Kidney capillary endothelial cell (primary cell): Measurements from ENCODE around the gene PIAS4.

Experiments used
- DNase-seq: peaks from one replicate; pipeline ENCODE4 v3.0.0-alpha.2; 2018; ENCODE audit warnings: low spot score

Gene PIAS4

GRCh38 chr19:3977242-3978143, 30.0 kb upstream of the PIAS4 start:
- DNase-seq, result no peak

GRCh38 chr19:3978145-3978544, 29.4 kb upstream of the PIAS4 start:
- DNase-seq, result no peak

- DNase-seq, result no peak
Observed at GRCh38 chr19:3979289-3979673, 28.3 kb upstream of the PIAS4 start.

- no peak for DNase-seq
Observed at GRCh38 chr19:3979674-3980352, 27.7 kb upstream of the PIAS4 start.

GRCh38 chr19:3980353-3981251, 26.9 kb upstream of the PIAS4 start:
- no peak for DNase-seq

GRCh38 chr19:3981373-3981735, 26.2 kb upstream of the PIAS4 start:
- DNase-seq, result no peak

GRCh38 chr19:3981736-3982681, 25.5 kb upstream of the PIAS4 start:
- DNase-seq, result no peak

GRCh38 chr19:3982701-3983541, 24.6 kb upstream of the PIAS4 start:
- no peak for DNase-seq

GRCh38 chr19:3983542-3983914, 24.0 kb upstream of the PIAS4 start:
- DNase-seq, result no peak

GRCh38 chr19:3983936-3984583, 23.5 kb upstream of the PIAS4 start:
- DNase-seq, result no peak

- DNase-seq, result no peak
Observed at GRCh38 chr19:3984584-3984907, 23.0 kb upstream of the PIAS4 start.

GRCh38 chr19:3984908-3985642, 22.5 kb upstream of the PIAS4 start, which contains the start of gene EEF2:
Gene EEF2 (minus strand): TSS chr19:3985463. CDS start chr19:3985380, 83 bp downstream.
- DNase-seq, result peak; percentile 89

- DNase-seq, result no peak
Observed at GRCh38 chr19:3985643-3986259, 21.8 kb upstream of the PIAS4 start.

- peak; percentile 71 for DNase-seq
Observed at GRCh38 chr19:3986260-3987041, 21.1 kb upstream of the PIAS4 start.

GRCh38 chr19:3987619-3988371, 19.7 kb upstream of the PIAS4 start:
- peak; percentile 91 for DNase-seq

GRCh38 chr19:3990815-3991117, 16.8 kb upstream of the PIAS4 start:
- no peak for DNase-seq

- no peak for DNase-seq
Observed at GRCh38 chr19:3995607-3996006, 11.9 kb upstream of the PIAS4 start.
